Duodenal mucosa (tissue), 2 donors: ENCODE data around the gene DCX.

Source experiments
- H3K27ac ChIP-seq: one replicate; pipeline ENCODE4 v1.7.0; 2013; ENCODE audit warnings: low read depth, low read length
- H3K27me3 ChIP-seq, 2 donors: one replicate each; pipeline ENCODE4 v1.7.0; 2013; ENCODE audit warnings: low read length in 2 of 2, control low read depth in 1 of 2; ENCODE audit not compliant: insufficient read depth in 2 of 2, control insufficient read depth in 1 of 2
- H3K36me3 ChIP-seq, 2 donors: one replicate each; pipeline ENCODE4 v1.7.0; 2013; ENCODE audit warnings: low read length in 2 of 2, control low read depth in 1 of 2; ENCODE audit not compliant: insufficient read depth in 2 of 2, control insufficient read depth in 1 of 2
- H3K4me1 ChIP-seq, 2 donors: one replicate each; pipeline ENCODE4 v1.7.0; 2013; ENCODE audit warnings: low read length in 2 of 2, control low read depth in 1 of 2; ENCODE audit not compliant: insufficient read depth in 2 of 2, control insufficient read depth in 1 of 2
- H3K4me3 ChIP-seq, 2 donors: one replicate each; pipeline ENCODE4 v1.7.0; 2013; ENCODE audit warnings: low read length in 2 of 2, low read depth in 1 of 2
- H3K9ac ChIP-seq, 2 donors: one replicate each; pipeline ENCODE4 v1.7.0; 2013; ENCODE audit warnings: low read length in 2 of 2, low read depth in 1 of 2
- H3K9me3 ChIP-seq, 2 donors: one replicate each; pipeline ENCODE4 v1.7.0; 2013; ENCODE audit warnings: low read length in 2 of 2, control low read depth in 1 of 2; ENCODE audit not compliant: control insufficient read depth in 1 of 2

The DCX gene

DNA sequence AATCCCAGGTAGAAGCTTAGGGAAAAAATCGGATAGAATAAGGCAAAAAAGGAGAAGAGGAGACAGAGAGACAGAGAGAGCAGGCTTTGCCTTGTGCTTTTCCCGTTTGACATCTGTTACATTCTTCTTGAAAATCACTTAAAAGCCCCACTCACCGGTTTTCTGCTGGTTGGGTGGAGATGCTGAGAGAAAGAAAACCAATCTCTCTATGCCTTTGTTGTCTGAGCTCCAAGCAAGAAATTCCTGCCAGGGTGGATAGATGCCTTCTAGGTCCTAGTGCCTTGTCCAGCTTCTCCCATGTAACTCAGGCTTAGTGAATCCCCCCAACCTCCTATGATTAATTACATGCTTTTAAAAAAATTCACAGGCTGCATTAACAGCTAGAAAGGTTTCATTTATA is at the start of gene DCX:
TSS of gene DCX (minus strand) at position 210 of the 400 bp plus-strand sequence. CDS start 1,794 bp downstream, outside the sequence.
- Histone ChIP-seq H3K36me3 (no peaks in the 10 kb centered on the region), H3K4me3 (no peak within 1 kb of the TSS), H3K4me1 (no peaks in the 10 kb centered on the region)

DNA sequence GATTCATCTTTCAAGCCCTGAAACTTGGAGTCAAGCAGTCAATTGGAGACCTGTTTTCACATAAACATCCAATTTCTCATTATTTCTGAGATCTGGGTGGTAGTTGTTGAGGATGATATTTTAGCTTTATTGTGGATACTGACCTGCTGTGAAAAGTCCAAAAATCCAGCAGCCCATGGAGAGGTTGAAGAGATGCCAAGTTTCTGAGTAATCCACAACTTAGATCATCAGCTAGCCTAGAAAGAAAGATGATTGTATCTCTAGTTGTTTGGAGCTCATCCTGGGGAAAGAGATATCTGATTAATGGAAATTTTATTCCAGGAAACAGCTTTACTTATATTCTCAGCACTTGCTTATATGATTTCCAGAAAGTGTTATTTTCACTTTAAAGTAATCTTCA is 48.6 kb upstream of the DCX start:
- Histone ChIP-seq H3K27me3 (no peaks in the 10 kb centered on the region), H3K9ac (no peak overlapping the region), H3K9me3 (no peaks in the 10 kb centered on the region), H3K27ac (no peak overlapping the region), H3K4me1 (no peaks in the 10 kb centered on the region), H3K4me3 (no peak overlapping the region), H3K36me3 (no peaks in the 10 kb centered on the region)

More for the DNA sequence above, at the start of gene DCX:
- H3K27me3 ChIP-seq = no peaks in the 10 kb centered on the region
- no peak within 1 kb of the TSS for H3K9ac ChIP-seq
- no peaks in the 10 kb centered on the region for H3K9me3 ChIP-seq
- H3K27ac ChIP-seq = no peak within 1 kb of the TSS

DNA sequence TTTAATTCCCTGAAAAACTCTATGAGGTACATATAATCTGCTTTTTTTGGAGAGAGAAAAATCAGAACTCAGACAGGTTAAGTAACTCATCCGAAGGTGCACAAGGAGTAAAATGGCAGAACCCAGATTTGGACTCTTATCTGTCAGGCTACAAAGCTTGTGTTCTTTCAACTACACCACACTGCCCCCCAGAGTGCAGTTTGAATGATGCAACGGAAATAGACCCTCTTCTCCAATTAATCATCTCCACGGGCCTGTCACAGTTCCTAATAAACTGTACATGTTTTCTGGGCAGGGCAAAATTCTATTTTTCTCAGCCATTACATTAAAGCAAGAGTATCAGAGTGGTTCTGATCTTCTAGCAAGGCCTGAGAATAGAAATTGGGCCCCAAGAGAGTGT is 35.3 kb upstream of the DCX start:
- H3K4me3 ChIP-seq = no peak overlapping the region
- H3K4me1 ChIP-seq = no peaks in the 10 kb centered on the region
- H3K9me3 ChIP-seq = no peaks in the 10 kb centered on the region
- no peak overlapping the region for H3K27ac ChIP-seq
- no peak overlapping the region for H3K9ac ChIP-seq
- H3K36me3 ChIP-seq = no peaks in the 10 kb centered on the region
- H3K27me3 ChIP-seq = no peaks in the 10 kb centered on the region

DNA sequence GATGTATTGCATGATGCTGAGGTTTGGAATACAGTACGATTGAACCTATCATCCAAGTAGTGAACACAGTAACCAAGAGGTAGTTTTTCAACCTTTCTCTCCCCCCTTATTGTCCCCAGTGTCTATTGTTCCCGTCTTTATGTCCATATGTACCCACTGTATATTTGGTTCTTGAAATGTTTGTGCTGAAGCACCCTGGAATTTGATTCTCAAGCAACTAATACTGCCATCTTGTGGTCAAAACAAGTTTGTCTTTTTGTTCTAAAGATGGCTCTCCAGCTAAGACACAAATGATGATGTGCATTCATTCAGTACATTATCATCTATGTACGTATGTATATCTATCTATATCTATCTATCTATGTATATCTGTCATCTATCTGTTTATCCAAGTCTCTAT is 33.5 kb upstream of the DCX start:
- no peaks in the 10 kb centered on the region for H3K4me1 ChIP-seq
- H3K9me3 ChIP-seq = no peaks in the 10 kb centered on the region
- no peak overlapping the region for H3K4me3 ChIP-seq
- no peak overlapping the region for H3K9ac ChIP-seq
- H3K36me3 ChIP-seq = no peaks in the 10 kb centered on the region
- no peaks in the 10 kb centered on the region for H3K27me3 ChIP-seq
- no peak overlapping the region for H3K27ac ChIP-seq

DNA sequence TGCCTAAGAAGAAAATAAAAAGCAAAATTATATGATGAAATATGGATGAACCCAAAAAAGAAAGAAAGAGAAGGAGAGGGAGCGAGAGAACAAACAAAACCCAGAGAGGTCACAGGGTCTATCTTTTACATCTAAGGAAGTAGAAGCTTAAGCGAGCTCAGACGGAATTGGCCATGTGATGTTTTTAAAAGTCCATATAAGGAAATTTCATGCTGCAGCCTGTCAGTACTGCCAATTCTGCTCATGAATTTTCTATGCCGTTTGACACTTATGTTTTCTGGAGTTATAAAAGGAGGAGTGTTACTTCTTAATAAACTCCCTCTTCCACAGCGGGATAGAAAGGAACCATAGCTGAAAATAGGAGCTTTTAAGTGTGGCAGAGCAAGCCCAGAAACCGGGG is 32.9 kb upstream of the DCX start:
- Histone ChIP-seq H3K36me3 (no peaks in the 10 kb centered on the region), H3K4me1 (no peaks in the 10 kb centered on the region), H3K27ac (no peak overlapping the region), H3K9me3 (no peaks in the 10 kb centered on the region), H3K27me3 (no peaks in the 10 kb centered on the region), H3K4me3 (no peak overlapping the region), H3K9ac (no peak overlapping the region)

DNA sequence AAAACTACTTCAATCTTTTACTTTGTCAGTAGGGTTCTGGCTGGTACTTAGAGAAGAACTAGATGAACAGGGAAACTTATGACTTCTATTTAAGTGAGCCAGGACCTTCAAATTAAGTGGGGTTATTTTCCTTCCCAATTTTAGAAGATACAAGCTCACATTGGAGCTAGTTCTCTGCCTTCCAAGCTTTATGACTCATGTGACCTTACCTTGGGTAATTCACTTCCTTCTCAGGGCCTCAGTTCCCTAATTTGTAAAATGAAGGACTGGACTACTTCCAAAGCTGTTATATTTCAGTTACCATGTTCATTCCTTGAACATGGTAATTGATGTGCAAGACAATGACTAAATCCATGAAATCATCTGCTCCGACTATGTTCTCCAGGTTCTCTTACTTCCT is 32.0 kb upstream of the DCX start:
- H3K4me1 ChIP-seq = no peaks in the 10 kb centered on the region
- no peak overlapping the region for H3K9ac ChIP-seq
- no peaks in the 10 kb centered on the region for H3K27me3 ChIP-seq
- H3K4me3 ChIP-seq = no peak overlapping the region
- no peak overlapping the region for H3K27ac ChIP-seq
- no peaks in the 10 kb centered on the region for H3K36me3 ChIP-seq
- H3K9me3 ChIP-seq = no peaks in the 10 kb centered on the region

DNA sequence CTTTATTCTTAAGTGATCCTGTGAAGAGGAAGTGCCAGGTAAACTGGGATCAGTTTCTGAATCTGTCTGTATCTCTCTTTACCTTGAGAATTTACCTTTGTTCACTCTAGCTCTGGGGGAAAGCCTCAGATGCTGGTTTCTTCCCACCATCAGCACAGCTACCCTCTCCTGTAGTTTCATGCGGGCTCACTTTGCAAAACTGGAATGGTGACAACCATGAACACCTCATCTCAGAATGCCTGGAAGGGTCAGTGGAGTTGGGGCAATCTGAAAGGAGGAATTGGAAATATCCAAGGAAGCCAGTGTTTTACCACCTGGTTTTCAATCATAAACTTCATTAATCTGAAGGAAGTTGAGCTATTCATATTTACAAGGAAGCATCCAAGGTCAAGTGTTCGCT is 30.8 kb upstream of the DCX start:
- Histone ChIP-seq H3K36me3 (no peaks in the 10 kb centered on the region), H3K9ac (no peak overlapping the region), H3K27ac (no peak overlapping the region), H3K9me3 (no peaks in the 10 kb centered on the region), H3K4me1 (no peaks in the 10 kb centered on the region), H3K4me3 (no peak overlapping the region), H3K27me3 (no peaks in the 10 kb centered on the region)

DNA sequence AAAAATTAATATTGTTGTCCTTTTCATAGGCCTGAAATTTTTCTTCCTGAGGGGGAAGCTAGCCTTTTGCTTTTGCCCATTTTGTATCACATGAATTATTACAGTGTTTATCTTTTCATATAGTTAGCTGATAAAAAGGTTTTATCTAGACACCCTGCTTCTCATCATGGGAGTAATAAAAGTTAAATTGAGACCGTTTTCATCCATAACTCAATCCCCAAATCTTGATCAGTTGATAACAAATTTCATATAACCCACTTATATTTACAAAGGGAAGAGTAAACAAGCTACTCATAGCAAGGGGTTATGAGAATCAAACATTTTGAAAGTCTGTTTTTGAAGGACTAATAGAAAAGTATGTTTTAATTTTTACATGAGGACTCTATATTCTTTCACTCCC is 23.5 kb upstream of the DCX start:
- H3K4me3 ChIP-seq = no peak overlapping the region
- no peaks in the 10 kb centered on the region for H3K27me3 ChIP-seq
- no peak overlapping the region for H3K27ac ChIP-seq
- no peak overlapping the region for H3K9ac ChIP-seq
- no peaks in the 10 kb centered on the region for H3K36me3 ChIP-seq
- no peaks in the 10 kb centered on the region for H3K9me3 ChIP-seq
- no peaks in the 10 kb centered on the region for H3K4me1 ChIP-seq

DNA sequence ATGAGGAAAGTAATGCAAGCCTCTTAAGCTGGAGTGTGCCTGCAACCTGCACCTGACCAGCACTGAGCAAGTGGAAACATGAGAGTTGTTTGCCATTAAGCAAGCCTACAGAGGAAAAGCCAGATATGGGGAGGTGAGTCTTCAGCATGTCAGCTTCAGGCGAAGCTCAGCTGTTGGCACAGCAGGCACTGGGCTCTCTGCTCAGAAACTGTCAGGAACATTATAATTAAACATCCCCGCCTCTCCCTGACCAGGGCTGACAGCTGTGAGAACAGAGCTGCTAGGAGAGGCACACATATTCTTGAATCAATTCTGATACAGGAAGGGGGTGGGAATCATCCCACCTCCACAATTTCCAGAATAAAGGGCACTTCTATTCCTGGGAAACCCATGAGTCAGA is 19.0 kb upstream of the DCX start:
- H3K4me1 ChIP-seq = no peaks in the 10 kb centered on the region
- no peaks in the 10 kb centered on the region for H3K27me3 ChIP-seq
- no peak overlapping the region for H3K4me3 ChIP-seq
- no peaks in the 10 kb centered on the region for H3K9me3 ChIP-seq
- no peak overlapping the region for H3K9ac ChIP-seq
- no peak overlapping the region for H3K27ac ChIP-seq
- H3K36me3 ChIP-seq = no peaks in the 10 kb centered on the region

DNA sequence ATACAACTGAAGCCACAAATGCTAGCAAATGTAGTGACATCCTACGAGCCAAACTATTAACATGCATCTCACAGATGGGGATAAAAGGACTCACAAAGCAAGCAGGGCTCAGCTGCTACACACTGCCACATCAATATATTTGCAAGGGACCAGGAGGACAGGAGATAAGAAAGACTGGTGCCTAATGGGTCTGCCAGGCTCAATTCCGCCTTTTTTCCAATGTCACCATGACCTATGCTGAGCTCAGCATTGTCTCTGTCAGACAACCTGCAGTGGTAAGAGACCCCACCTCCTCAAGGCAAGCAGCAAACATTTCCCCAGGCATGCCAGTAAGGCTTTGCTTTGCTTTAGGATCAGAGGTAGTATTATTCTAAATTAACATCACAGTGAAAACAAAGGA is 435 bp downstream of the DCX start:
- Histone ChIP-seq H3K9me3 (no peaks in the 10 kb centered on the region), H3K27ac (no peak overlapping the region), H3K4me1 (no peaks in the 10 kb centered on the region), H3K27me3 (no peaks in the 10 kb centered on the region), H3K36me3 (no peaks in the 10 kb centered on the region), H3K9ac (no peak overlapping the region), H3K4me3 (no peak overlapping the region)

DNA sequence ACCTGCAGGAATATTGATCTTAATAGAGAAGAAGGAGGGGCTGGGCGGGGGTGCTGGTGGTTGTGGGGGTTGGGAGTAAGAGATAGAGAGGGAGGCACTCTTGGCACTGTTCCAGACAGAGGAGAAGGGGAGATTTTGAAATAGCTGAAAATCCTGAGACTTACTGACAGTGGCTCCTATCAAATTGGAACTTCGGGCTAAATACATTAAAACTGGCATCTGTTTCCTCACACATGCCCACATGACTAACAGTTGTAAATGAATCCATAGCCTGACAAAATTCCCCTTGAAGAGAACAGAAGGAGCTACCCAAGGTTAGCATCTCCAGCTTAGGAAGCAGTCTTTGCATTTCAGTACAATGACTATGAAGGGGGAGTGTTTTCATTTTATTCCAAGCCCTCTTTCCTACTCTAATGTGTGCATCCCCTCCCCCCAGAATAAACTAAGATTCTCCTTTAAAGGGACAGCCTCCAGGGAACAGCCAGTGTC is 1.4 kb downstream of the DCX start:
- H3K4me1 ChIP-seq = no peaks in the 10 kb centered on the region
- no peaks in the 10 kb centered on the region for H3K27me3 ChIP-seq

More for the DNA sequence above, 1.4 kb downstream of the DCX start:
- no peak overlapping the region for H3K9ac ChIP-seq
- H3K9me3 ChIP-seq = no peaks in the 10 kb centered on the region
- H3K4me3 ChIP-seq = no peak overlapping the region
- H3K36me3 ChIP-seq = no peaks in the 10 kb centered on the region
- no peak overlapping the region for H3K27ac ChIP-seq
